D341Med (cell line): Measurements from ENCODE around the gene PFDN5.
"Not testable (repeated sequence)": the region's sequence is repeated elsewhere in the genome, so short reads cannot be mapped to it uniquely, and the experiment has no call there.

ENCODE experiments used
- DNase-seq: peaks from one replicate; pipeline ENCODE4 v3.0.0; 2012; ENCODE audit warnings: low spot score

PFDN5 gene

GRCh38 chr12:53287741-53288216, 7.6 kb upstream of the PFDN5 start:
- peak; percentile 78 for DNase-seq

- no peak for DNase-seq
Observed at GRCh38 chr12:53288322-53288721, 7.0 kb upstream of the PFDN5 start.

GRCh38 chr12:53289891-53290290, 5.5 kb upstream of the PFDN5 start:
- no peak for DNase-seq

- DNase-seq: no peak
Observed at GRCh38 chr12:53290661-53291060, 4.7 kb upstream of the PFDN5 start.

- no peak for DNase-seq
Observed at GRCh38 chr12:53292426-53292825, 2.9 kb upstream of the PFDN5 start.

GRCh38 chr12:53295891-53296219, 513 bp downstream of the PFDN5 start:
- DNase-seq: no peak

- DNase-seq: not testable (repeated sequence)
Observed at GRCh38 chr12:53297106-53297505, 1.8 kb downstream of the PFDN5 start.

- DNase-seq: no peak
Observed at GRCh38 chr12:53298164-53298563, 2.8 kb downstream of the PFDN5 start.

GRCh38 chr12:53299101-53299453, 3.7 kb downstream of the PFDN5 start:
- DNase-seq: no peak

GRCh38 chr12:53299454-53300180, 4.3 kb downstream of the PFDN5 start, which contains the start of gene MYG1:
Gene MYG1 (plus strand): TSS chr12:53299695. CDS start chr12:53299738, 43 bp downstream.
- DNase-seq: peak; percentile 92

- DNase-seq: no peak
Observed at GRCh38 chr12:53300187-53300586, 4.8 kb downstream of the PFDN5 start.

GRCh38 chr12:53302903-53303302, 7.6 kb downstream of the PFDN5 start:
- no peak for DNase-seq

- no peak for DNase-seq
Observed at GRCh38 chr12:53306826-53307225, 11.5 kb downstream of the PFDN5 start.

- DNase-seq: no peak
Observed at GRCh38 chr12:53308276-53308675, 12.9 kb downstream of the PFDN5 start.

GRCh38 chr12:53313996-53314395, 18.7 kb downstream of the PFDN5 start:
- DNase-seq: no peak

GRCh38 chr12:53320352-53321195, 25.2 kb downstream of the PFDN5 start:
- DNase-seq: no peak

- no peak for DNase-seq
Observed at GRCh38 chr12:53324113-53324778, 28.9 kb downstream of the PFDN5 start.

- peak; percentile 93 for DNase-seq
Observed at GRCh38 chr12:53324779-53325510, 29.6 kb downstream of the PFDN5 start.

GRCh38 chr12:53325511-53326061, 30.2 kb downstream of the PFDN5 start:
- DNase-seq: no peak

GRCh38 chr12:53326460-53327185, 31.3 kb downstream of the PFDN5 start:
- no peak for DNase-seq

- no peak for DNase-seq
Observed at GRCh38 chr12:53327435-53328042, 32.2 kb downstream of the PFDN5 start.
